Measurements from ENCODE around the gene SLC47A2. TPM values are rescaled to one million over a fixed set of nuclear protein-coding genes. Genes with fewer than 3 reads are reported as not detected.

The SLC47A2 gene
- total and polyA plus RNA-seq, 2 of the 13 experiments (the other 11 are each of a cell fraction or from before 2014, with no cell fraction given), result 0.04 TPM; not detected in 1

- TF ChIP-seq ZHX1 (CRISPR knock-in tag; IDR thresholded peaks at IDR 0.05; ENCODE audit: low read depth), result no peak
- peak; percentile 55; the same call in 1 of the 2 replicates for TF ChIP-seq IRF9 (CRISPR knock-in tag; IDR thresholded peaks at IDR 0.05; ENCODE audit: borderline replicate concordance)
- TF ChIP-seq GABPA (IDR thresholded peaks at IDR 0.05; ENCODE audit: low read depth, low read length), result no peak
- TF ChIP-seq GABPA (CRISPR knock-in tag; IDR thresholded peaks at IDR 0.05; ENCODE audit: low read depth), result no peak
- TF ChIP-seq LBX2 (CRISPR knock-in tag; IDR thresholded peaks at IDR 0.05; ENCODE audit: borderline replicate concordance), result no peak
- no peak for TF ChIP-seq ZNF850 (CRISPR knock-in tag; conservative IDR thresholded peaks at IDR 0.05)
- TF ChIP-seq ZNF574 (CRISPR knock-in tag; IDR thresholded peaks at IDR 0.05), result no peak
- no peak for TF ChIP-seq ZKSCAN8 (CRISPR knock-in tag; IDR thresholded peaks at IDR 0.05; ENCODE audit: borderline replicate concordance)
- TF ChIP-seq ZNF674 (CRISPR knock-in tag; IDR thresholded peaks at IDR 0.05; ENCODE audit: low read depth), result no peak
- no peak for TF ChIP-seq THAP7 (CRISPR knock-in tag; IDR thresholded peaks at IDR 0.05)
- TF ChIP-seq PATZ1 (CRISPR knock-in tag; IDR thresholded peaks at IDR 0.05), result peak; percentile 68; the same call in 1 of the 2 replicates
- TF ChIP-seq ZNF543 (CRISPR knock-in tag; IDR thresholded peaks at IDR 0.05), result no peak
- no peak; the same call in 1 of the 2 replicates for TF ChIP-seq ZNF891 (CRISPR knock-in tag; IDR thresholded peaks at IDR 0.05)
- peak; percentile 57; the same call in 1 of the 2 replicates for TF ChIP-seq TFAP4 (IDR thresholded peaks at IDR 0.05; ENCODE audit: borderline replicate concordance, low read depth)
- no peak for TF ChIP-seq FOXJ3 (CRISPR knock-in tag; IDR thresholded peaks at IDR 0.05; ENCODE audit: borderline replicate concordance)
- no peak for TF ChIP-seq FOXK1 (CRISPR knock-in tag; IDR thresholded peaks at IDR 0.05; ENCODE audit: borderline replicate concordance, low read depth)
- TF ChIP-seq MYNN (CRISPR knock-in tag; IDR thresholded peaks at IDR 0.05; ENCODE audit: low read depth), result no peak
Measured at GRCh38 chr17:19703828-19704613, 12.4 kb downstream of the SLC47A2 start (continued).
